Kidney epithelial cell (primary cell): ENCODE measurements around the gene OTUB1. TPM values are rescaled to one million over a fixed set of nuclear protein-coding genes. Genes with fewer than 3 reads are reported as not detected.

Source experiments
- DNase-seq: peaks from one replicate; pipeline ENCODE4 v3.0.0-alpha.2; 2010; ENCODE audit warnings: low read depth
- H3K27me3 ChIP-seq: 2 replicates; pipeline ENCODE4 v1.6.0; 2011; ENCODE audit warnings: low read length; ENCODE audit not compliant: control insufficient read depth, insufficient read depth
- H3K36me3 ChIP-seq: 2 replicates; pipeline ENCODE4 v1.5.1; 2011; ENCODE audit warnings: low read length; ENCODE audit not compliant: control insufficient read depth, insufficient read depth
- H3K4me3 ChIP-seq: 2 replicates; pipeline ENCODE4 v1.5.1; 2011; ENCODE audit warnings: low read depth, mild to moderate bottlenecking, control low read depth, low read length
- total RNA-seq: library from RNA; depleted of rRNA; stranded (reverse); fragments of >200 nt; gene quantifications from 2 replicates; pipeline ENCODE4 v1.2.3, GENCODE V29; 2015
- TF ChIP-seq, protein P1 (sequence below): IDR thresholded peaks from 2 replicates; pipeline ENCODE4 v1.5.1; 2011; ENCODE audit warnings: mild to moderate bottlenecking, moderate library complexity, low read length, control low read depth, inconsistent platforms; ENCODE audit not compliant: insufficient read depth, poor library complexity, severe bottlenecking

Gene OTUB1
- total RNA-seq, 1 donor from 2014 or later, result 100.0 TPM

DNA sequence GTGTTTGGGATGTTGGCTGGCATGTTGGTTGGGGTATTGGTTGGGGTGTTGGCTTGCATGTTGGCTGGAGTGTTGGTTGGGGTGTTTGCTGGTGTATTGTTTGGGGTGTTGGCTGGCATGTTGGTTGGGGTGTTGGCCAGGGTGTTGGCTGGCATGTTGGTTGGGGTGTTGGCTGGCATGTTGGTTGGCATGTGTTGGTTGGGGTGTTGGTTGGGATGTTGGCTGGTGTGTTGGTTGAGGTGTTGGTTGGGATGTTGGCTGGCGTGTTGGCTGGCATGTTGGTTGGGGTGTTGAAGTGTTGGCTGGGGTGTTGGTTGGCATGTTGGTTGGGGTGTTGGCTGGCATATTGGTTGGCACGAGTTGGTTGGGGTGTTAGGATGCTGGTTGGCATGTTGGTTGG is 24.5 kb downstream of the OTUB1 start:
- TF ChIP-seq, protein P1, sequence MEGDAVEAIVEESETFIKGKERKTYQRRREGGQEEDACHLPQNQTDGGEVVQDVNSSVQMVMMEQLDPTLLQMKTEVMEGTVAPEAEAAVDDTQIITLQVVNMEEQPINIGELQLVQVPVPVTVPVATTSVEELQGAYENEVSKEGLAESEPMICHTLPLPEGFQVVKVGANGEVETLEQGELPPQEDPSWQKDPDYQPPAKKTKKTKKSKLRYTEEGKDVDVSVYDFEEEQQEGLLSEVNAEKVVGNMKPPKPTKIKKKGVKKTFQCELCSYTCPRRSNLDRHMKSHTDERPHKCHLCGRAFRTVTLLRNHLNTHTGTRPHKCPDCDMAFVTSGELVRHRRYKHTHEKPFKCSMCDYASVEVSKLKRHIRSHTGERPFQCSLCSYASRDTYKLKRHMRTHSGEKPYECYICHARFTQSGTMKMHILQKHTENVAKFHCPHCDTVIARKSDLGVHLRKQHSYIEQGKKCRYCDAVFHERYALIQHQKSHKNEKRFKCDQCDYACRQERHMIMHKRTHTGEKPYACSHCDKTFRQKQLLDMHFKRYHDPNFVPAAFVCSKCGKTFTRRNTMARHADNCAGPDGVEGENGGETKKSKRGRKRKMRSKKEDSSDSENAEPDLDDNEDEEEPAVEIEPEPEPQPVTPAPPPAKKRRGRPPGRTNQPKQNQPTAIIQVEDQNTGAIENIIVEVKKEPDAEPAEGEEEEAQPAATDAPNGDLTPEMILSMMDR, result no peak
- Histone ChIP-seq H3K4me3 (no peak overlapping the region), H3K27me3 (peaks cover 35% of the 10 kb centered on the region), H3K36me3 (no peaks in the 10 kb centered on the region)
- DNase-seq, result no peak

DNA sequence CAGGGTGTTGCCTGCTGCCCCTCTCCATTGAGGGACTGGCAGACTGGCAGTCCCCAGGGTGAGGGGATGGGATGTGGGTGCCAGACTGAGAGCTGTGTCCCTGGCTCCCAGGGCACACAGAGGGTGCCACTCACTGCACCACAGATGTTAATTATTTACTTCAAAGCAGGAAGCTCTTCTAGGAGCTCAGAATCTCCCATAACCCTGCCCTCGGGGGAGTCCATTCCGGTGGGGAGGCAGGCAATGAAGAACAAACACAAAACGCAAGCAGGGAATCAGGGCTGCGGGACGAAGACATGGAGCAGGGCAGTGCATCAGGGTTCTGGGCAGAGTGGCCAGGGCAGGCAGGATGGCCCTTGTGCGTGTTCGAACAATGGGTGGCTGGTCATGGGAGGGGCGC is 25.1 kb downstream of the OTUB1 start:
- TF ChIP-seq, protein P1, result no peak
- Histone ChIP-seq H3K27me3 (peaks cover 36% of the 10 kb centered on the region), H3K4me3 (no peak overlapping the region), H3K36me3 (no peaks in the 10 kb centered on the region)
- no peak for DNase-seq

DNA sequence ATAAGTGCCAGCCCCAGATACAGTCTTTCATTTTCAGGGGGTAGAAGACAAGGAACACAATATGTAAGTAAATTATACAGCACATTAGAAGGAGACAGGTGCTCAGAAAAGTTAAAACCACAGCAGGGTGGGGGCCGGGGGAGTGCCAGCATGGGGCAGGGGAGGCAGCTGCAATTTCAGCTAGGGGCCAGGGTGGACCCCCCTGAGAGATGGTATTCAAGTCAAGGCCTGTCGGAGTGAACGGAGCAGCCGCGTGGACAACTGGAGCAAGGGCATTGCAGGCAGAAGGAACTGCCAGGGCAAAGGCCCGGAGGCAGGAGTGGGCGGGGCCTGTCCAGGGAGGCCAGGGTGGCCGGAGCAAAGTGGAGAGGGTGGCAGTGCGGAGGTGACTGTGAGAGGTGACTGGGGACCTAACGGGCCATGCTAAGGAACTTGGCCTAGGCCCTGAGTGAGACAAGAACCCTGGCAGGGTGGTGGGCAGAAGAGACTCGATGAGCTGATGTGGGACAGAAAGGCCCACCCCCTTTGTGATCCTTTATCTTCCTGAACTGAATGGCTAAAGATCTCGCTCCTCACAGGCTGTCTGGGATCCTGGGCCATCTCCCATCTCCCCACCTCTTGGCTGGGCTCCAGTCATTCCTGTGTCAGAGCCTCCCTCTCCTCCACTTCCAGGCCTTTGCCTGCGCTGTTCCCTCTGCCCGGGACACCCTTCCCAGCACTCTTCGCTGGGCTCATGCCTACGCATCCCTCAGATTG is 27.1 kb downstream of the OTUB1 start:
- TF ChIP-seq, protein P1, result no peak
- no peaks in the 10 kb centered on the region for H3K36me3 ChIP-seq
- H3K27me3 ChIP-seq, result peaks cover 39% of the 10 kb centered on the region
- no peak for DNase-seq
- no peak overlapping the region for H3K4me3 ChIP-seq

DNA sequence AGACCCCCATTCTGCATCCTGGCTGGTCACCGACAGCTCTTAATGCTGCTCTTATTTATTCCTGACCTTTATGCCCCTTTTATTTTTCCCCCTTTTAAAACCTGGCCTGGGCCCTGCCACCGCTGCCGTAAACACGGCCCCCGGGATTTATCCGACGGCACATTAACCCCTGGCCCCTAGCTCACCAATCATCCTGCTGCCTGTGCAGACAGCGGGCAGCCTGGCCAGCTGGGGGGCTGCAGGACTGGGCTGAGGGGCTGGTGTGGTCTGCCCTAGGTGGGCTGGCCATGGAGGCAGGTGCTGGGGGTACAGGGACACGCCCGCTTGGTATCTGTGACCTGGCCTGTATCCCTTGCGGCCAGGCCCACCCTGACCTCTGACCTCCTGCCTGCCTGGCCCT is 28.1 kb downstream of the OTUB1 start:
- Histone ChIP-seq H3K27me3 (peaks cover 44% of the 10 kb centered on the region), H3K36me3 (no peaks in the 10 kb centered on the region), H3K4me3 (no peak overlapping the region)
- TF ChIP-seq, protein P1, result no peak
- DNase-seq, result no peak

DNA sequence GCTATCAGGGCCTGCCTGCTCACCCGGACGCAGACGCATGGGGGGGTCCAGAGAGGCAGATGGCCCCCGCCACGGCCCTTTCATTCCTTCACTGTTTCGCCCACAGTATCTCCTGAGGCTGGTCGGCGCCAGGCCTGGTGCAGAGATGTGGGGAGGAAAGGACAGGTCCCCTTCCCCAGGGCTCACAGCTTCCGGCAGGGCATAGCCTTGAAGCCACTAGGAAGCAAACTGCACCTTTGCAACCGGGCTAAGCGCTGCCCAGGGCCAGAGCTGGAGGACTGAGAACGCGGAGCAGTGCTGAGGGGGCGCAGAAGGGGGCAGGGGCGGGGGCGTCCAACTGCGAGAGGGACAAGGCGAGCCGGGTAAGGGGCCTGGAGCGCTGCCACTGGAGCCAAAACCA is 29.3 kb downstream of the OTUB1 start:
- Histone ChIP-seq H3K27me3 (peaks cover 55% of the 10 kb centered on the region), H3K36me3 (no peaks in the 10 kb centered on the region), H3K4me3 (no peak overlapping the region)
- TF ChIP-seq, protein P1, result no peak
- no peak for DNase-seq
